ENCODE data around the gene GLT6D1.
"Not testable (repeated sequence)": the region's sequence is repeated elsewhere in the genome, so short reads cannot be mapped to it uniquely, and the experiment has no call there.

GLT6D1 gene

GRCh38 chr9:135664801-135665794 lies 25.8 kb upstream of the GLT6D1 start:
- DNase-seq = no peak

- DNase-seq = no peak
These were observed 24.9 kb upstream of the GLT6D1 start for GRCh38 chr9:135664266-135664665.

- no peak for DNase-seq
These were observed 24.5 kb upstream of the GLT6D1 start for GRCh38 chr9:135663857-135664256.

GRCh38 chr9:135663451-135663770 lies 24.1 kb upstream of the GLT6D1 start:
- DNase-seq = no peak

- no peak for DNase-seq
These were observed 23.6 kb upstream of the GLT6D1 start, which contains the start of gene LCN9 for GRCh38 chr9:135662758-135663450. Gene LCN9 (plus strand): TSS chr9:135663309. CDS start chr9:135663322, 13 bp downstream.

GRCh38 chr9:135661816-135662560 lies 22.6 kb upstream of the GLT6D1 start:
- DNase-seq = no peak

- no peak for DNase-seq
These were observed 21.1 kb upstream of the GLT6D1 start for GRCh38 chr9:135660407-135660806.

GRCh38 chr9:135659252-135659651 lies 19.9 kb upstream of the GLT6D1 start:
- DNase-seq = no peak

- DNase-seq = no peak
These were observed 18.1 kb upstream of the GLT6D1 start for GRCh38 chr9:135657416-135657815.

GRCh38 chr9:135655317-135655716 lies 16.0 kb upstream of the GLT6D1 start:
- no peak for DNase-seq

GRCh38 chr9:135650408-135650807 lies 11.1 kb upstream of the GLT6D1 start:
- DNase-seq = no peak

- DNase-seq = no peak
These were observed 10.2 kb upstream of the GLT6D1 start for GRCh38 chr9:135649508-135649907.

GRCh38 chr9:135648494-135649410 lies 9.4 kb upstream of the GLT6D1 start:
- DNase-seq = no peak

- DNase-seq = no peak
These were observed 8.5 kb upstream of the GLT6D1 start for GRCh38 chr9:135647884-135648283.

GRCh38 chr9:135644631-135645218 lies 5.4 kb upstream of the GLT6D1 start:
- no peak for DNase-seq

- no peak for DNase-seq
These were observed 2.4 kb upstream of the GLT6D1 start for GRCh38 chr9:135641745-135642144.

GRCh38 chr9:135641047-135641446 lies 1.7 kb upstream of the GLT6D1 start:
- no peak for DNase-seq

GRCh38 chr9:135636930-135637530 lies 2.3 kb downstream of the GLT6D1 start:
- DNase-seq = not testable (repeated sequence)

GRCh38 chr9:135632841-135633240 lies 6.5 kb downstream of the GLT6D1 start:
- no peak for DNase-seq

GRCh38 chr9:135624282-135624681 lies 15.1 kb downstream of the GLT6D1 start:
- no peak for DNase-seq

GRCh38 chr9:135622415-135623020 lies 16.8 kb downstream of the GLT6D1 start:
- DNase-seq = no peak
